Epithelial cell of prostate (primary cell): ENCODE data around the gene ADK.
"Not testable (repeated sequence)": the region's sequence is repeated elsewhere in the genome, so short reads cannot be mapped to it uniquely, and the experiment has no call there.

Experiments
- DNase-seq: peaks from one replicate; pipeline ENCODE4 v3.0.0-alpha.2; 2011; ENCODE audit warnings: low read depth, low spot score
- H3K27ac ChIP-seq: fragments of 450-650 bp; 2 replicates; pipeline ENCODE4 v1.5.1; 2017; ENCODE audit warnings: mild to moderate bottlenecking

The ADK gene

GRCh38 chr10:74580438-74580837 lies 429.4 kb downstream of the ADK start:
- DNase-seq, H3K27ac ChIP-seq: not testable (repeated sequence)

GRCh38 chr10:74582566-74582965 lies 431.5 kb downstream of the ADK start:
- DNase-seq = no peak
- no peak overlapping the region for H3K27ac ChIP-seq

- no peak overlapping the region for H3K27ac ChIP-seq
- no peak for DNase-seq
Measured at GRCh38 chr10:74585231-74586087, 434.4 kb downstream of the ADK start.

GRCh38 chr10:74586088-74586585 lies 435.1 kb downstream of the ADK start:
- H3K27ac ChIP-seq = no peak overlapping the region
- no peak for DNase-seq

- no peak for DNase-seq
- no peak overlapping the region for H3K27ac ChIP-seq
Measured at GRCh38 chr10:74587109-74587854, 436.3 kb downstream of the ADK start.

GRCh38 chr10:74589226-74589673 lies 438.2 kb downstream of the ADK start:
- no peak overlapping the region for H3K27ac ChIP-seq
- peak; percentile 8 for DNase-seq

GRCh38 chr10:74589851-74590250 lies 438.8 kb downstream of the ADK start:
- no peak for DNase-seq
- H3K27ac ChIP-seq = no peak overlapping the region

- H3K27ac ChIP-seq = peak overlapping the region; percentile 43
- DNase-seq = peak; percentile 27
Measured at GRCh38 chr10:74593470-74593869, 442.4 kb downstream of the ADK start.

- DNase-seq = no peak
- H3K27ac ChIP-seq = no peak overlapping the region
Measured at GRCh38 chr10:74596713-74597112, 445.7 kb downstream of the ADK start.

GRCh38 chr10:74598891-74599566 lies 448.0 kb downstream of the ADK start:
- no peak for DNase-seq
- no peak overlapping the region for H3K27ac ChIP-seq

- H3K27ac ChIP-seq = no peak overlapping the region
- no peak for DNase-seq
Measured at GRCh38 chr10:74599672-74600071, 448.7 kb downstream of the ADK start.

- H3K27ac ChIP-seq = no peak overlapping the region
- no peak for DNase-seq
Measured at GRCh38 chr10:74600170-74600569, 449.1 kb downstream of the ADK start.

GRCh38 chr10:74602576-74602975 lies 451.6 kb downstream of the ADK start:
- no peak for DNase-seq
- no peak overlapping the region for H3K27ac ChIP-seq

GRCh38 chr10:74610299-74610698 lies 459.3 kb downstream of the ADK start:
- no peak for DNase-seq
- no peak overlapping the region for H3K27ac ChIP-seq

- no peak overlapping the region for H3K27ac ChIP-seq
Measured at GRCh38 chr10:74612195-74612594, 461.2 kb downstream of the ADK start.

GRCh38 chr10:74620626-74621025 lies 469.6 kb downstream of the ADK start:
- H3K27ac ChIP-seq = no peak overlapping the region
- DNase-seq = no peak

More at GRCh38 chr10:74612195-74612594, 461.2 kb downstream of the ADK start:
- DNase-seq = no peak

- no peak for DNase-seq
- no peak overlapping the region for H3K27ac ChIP-seq
Measured at GRCh38 chr10:74623786-74624185, 472.8 kb downstream of the ADK start.

GRCh38 chr10:74624501-74624900 lies 473.5 kb downstream of the ADK start:
- no peak overlapping the region for H3K27ac ChIP-seq
- DNase-seq = no peak

- H3K27ac ChIP-seq = no peak overlapping the region
- no peak for DNase-seq
Measured at GRCh38 chr10:74628136-74628535, 477.1 kb downstream of the ADK start.

- H3K27ac ChIP-seq = no peak overlapping the region
- no peak for DNase-seq
Measured at GRCh38 chr10:74634995-74635536, 484.0 kb downstream of the ADK start.
